GM21619 (cell line): ENCODE results near the gene ABL1.
A peak's percentile ranks its signal among the peaks of the same experiment; 100 is the strongest.

Source experiments
- ATAC-seq: cut with Tn5 transposase; IDR thresholded peaks from one replicate; pipeline ENCODE4 v1.9.1; 2021; ENCODE audit not compliant: unreplicated experiment

The ABL1 gene

DNA sequence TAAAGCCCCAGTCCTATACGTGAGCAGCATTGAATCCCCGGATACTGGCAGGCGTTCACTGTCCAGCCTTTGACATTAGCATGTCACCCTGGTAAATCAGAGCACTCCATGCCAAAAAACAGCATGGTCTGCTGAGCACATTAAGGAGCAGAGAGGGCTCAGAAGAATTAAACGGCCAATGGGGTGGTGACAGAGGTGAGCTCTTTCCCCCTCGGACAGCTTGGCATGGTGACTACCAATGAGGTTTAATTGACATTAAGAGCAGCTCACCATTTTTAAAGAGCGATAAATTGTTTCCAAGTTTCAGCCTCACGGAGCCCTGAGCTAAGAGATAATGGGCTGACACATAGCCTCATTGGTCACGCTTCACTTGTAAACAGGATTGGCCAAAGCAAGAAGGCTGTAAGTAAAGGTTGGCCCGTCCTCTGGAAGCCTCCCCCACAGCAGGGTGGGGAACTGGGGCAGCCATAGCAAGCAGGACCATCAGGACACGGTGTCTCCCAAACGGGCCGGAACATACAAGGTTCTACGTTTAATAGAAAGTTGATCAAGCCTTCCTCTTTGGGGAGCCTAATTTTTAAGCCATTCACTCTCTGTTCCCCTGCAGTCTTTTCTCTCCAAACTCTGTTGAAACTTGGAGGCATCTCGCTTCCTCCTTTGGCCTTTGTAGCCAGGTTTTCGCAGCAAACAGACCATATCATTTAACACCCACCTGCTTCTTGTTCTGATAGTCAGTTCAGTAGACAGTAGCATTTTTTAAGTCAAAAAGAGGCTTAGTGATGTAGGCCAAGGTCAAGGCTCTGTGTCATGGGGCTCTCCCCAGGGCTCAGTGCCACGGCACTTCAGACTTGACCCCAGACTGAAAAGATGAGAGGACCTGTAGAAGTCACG is 35.7 kb downstream of the ABL1 start:
- peak; percentile 70 for ATAC-seq

DNA sequence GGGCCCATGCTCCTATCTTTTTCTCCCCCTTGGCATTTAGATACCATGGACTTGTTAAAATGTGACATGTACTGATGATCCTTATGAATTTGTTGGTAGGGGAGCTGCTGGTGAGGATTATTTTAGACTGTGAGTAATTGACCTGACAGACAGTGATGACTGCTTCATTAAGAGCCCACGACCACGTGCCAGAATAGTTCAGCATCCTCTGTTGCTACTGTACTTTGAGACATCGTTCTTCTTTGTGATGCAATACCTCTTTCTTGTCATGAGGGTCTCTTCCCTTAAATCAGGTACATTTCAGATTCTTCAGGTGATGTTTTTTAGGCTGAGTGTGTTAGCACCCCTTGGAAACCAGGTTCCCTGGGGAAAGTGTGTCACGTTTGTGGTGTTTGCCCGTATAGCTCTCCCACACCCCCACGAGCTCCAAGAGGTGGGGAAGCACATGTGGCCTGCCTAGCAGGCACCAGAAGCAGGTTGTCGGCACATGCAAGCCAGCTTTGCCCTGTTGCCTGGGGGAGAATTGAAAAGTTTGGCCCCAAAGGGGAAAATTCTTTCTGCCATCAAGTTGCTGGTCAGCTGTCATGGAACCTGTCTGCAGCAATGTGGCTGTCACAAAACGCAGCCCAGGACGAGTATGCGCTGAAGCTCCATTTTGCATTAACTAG is 36.5 kb downstream of the ABL1 start:
- no peak for ATAC-seq

DNA sequence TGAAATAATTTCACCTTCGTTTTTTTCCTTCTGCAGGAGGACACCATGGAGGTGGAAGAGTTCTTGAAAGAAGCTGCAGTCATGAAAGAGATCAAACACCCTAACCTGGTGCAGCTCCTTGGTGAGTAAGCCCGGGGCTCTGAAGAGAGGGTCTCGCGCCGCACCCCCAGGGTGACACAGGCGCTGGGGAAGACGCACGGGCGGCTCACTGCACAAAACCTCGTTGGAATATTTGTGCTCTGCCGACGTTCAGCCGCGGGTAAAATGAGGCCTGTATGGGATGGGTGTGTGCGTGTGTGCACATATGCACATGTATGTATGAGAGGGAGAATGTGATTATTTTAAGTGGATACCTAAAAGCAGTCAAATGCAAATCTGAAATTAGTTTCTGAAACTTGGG is 37.0 kb downstream of the ABL1 start:
- no peak for ATAC-seq

DNA sequence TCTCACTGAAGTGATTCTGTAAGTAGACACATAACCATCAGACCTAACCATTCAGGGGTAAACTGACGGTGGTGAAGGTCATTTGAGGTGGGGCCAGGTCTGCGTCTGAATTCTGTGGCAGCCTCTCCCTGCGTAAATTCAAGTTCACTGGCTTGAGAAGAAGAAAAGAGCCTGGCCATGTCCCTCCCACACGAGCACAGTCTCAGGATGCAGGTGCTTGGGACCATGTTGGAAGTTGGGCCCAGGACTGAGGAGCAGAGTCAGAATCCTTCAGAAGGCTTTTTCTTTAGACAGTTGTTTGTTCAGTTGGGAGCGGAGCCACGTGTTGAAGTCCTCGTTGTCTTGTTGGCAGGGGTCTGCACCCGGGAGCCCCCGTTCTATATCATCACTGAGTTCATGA is 37.5 kb downstream of the ABL1 start:
- ATAC-seq = no peak

DNA sequence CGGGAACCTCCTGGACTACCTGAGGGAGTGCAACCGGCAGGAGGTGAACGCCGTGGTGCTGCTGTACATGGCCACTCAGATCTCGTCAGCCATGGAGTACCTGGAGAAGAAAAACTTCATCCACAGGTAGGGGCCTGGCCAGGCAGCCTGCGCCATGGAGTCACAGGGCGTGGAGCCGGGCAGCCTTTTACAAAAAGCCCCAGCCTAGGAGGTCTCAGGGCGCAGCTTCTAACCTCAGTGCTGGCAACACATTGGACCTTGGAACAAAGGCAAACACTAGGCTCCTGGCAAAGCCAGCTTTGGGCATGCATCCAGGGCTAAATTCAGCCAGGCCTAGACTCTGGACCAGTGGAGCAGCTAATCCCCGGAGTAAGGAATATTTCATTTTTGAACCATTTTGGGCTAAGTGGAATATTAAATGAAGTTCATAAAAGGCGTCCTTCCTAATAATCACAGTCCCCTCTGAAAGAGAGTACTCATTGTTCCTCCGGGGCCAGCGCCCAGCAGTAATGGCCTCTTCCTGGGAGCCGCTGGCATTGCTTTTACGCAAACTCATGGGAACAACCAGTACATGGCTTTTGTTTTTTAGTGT is 38.0 kb downstream of the ABL1 start:
- no peak for ATAC-seq

DNA sequence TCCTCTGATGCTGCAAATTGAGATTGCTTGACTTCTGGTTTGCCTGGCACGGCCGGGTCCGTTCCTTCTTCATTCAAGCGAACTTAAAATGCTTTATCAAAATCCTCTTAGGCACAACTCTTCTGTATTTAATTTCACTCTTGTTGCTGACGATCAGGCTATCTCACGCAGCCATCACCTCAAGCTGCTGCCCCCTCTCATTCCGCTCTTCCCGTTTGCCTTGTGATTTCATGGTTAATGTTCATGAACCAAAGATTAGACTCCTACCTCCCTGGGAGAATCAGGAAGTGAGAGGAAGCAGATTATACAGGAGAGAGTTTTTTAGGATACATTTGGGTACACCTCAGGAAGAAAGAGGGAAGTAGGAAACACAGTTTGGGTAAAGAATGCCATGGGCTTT is 38.9 kb downstream of the ABL1 start:
- ATAC-seq = no peak

DNA sequence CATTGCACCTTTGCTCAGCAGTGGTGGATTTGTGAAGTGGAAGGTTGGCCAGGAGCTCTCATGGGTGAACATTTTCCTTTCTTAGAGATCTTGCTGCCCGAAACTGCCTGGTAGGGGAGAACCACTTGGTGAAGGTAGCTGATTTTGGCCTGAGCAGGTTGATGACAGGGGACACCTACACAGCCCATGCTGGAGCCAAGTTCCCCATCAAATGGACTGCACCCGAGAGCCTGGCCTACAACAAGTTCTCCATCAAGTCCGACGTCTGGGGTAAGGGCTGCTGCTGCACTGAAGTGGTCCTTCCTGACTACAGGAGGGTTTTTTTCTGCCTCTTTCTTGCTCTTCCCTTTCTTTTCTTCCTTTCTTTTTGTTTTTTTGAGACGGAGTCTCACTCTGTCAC is 39.7 kb downstream of the ABL1 start:
- ATAC-seq = no peak

DNA sequence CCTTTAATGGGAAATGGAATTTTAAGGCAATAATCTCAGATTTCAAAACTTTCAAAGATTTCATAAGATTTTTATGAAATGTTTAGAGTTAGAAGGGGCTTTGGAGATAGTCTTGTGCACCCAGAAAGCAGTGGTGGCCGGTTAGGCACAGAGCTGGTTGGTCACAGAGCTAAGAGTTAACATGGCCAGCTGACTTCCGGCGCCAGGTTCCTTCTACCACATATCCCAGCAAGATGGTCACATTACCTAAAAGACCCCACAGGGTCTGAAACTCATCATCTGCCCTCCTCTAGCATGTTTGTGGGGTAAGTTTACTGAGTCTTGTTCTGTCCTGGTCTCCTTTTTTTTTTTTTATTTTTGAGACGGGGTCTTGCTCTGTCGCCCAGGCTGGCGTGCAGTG is 42.2 kb downstream of the ABL1 start:
- no peak for ATAC-seq

DNA sequence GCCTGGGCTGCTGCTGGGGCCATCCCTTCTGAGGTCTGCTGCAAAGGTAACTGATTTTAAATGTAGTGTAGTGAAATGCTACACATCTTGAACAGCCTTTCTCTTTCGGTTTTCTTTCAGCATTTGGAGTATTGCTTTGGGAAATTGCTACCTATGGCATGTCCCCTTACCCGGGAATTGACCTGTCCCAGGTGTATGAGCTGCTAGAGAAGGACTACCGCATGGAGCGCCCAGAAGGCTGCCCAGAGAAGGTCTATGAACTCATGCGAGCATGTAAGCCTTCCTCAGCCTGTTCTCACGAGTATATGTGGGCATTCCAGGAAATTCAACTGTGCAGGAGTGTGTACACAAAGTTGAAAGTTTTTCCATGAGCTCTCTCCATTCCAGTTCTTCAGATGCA is 43.2 kb downstream of the ABL1 start:
- no peak for ATAC-seq

DNA sequence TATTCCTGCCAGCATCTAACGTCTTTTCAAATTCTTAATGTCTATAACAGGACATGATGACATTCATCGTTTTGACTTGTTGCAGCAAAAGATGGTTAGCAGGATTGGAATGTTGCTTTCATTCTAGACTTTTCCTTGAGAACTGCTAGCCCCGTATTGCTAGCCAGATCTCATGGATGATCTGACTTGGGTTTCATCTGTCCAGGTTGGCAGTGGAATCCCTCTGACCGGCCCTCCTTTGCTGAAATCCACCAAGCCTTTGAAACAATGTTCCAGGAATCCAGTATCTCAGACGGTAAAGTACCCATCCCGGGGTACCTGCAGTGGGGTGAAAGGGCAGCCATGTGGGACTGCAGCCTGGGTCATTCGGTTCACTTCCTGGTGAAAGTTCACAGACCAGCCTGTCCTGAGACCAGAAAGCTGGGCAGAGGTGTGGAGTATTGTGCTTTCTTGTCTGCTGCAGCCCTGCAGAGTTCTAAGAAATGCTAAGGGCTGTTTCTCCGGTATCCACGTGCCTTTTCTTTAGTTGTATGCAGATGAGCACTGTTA is 44.9 kb downstream of the ABL1 start:
- no peak for ATAC-seq

DNA sequence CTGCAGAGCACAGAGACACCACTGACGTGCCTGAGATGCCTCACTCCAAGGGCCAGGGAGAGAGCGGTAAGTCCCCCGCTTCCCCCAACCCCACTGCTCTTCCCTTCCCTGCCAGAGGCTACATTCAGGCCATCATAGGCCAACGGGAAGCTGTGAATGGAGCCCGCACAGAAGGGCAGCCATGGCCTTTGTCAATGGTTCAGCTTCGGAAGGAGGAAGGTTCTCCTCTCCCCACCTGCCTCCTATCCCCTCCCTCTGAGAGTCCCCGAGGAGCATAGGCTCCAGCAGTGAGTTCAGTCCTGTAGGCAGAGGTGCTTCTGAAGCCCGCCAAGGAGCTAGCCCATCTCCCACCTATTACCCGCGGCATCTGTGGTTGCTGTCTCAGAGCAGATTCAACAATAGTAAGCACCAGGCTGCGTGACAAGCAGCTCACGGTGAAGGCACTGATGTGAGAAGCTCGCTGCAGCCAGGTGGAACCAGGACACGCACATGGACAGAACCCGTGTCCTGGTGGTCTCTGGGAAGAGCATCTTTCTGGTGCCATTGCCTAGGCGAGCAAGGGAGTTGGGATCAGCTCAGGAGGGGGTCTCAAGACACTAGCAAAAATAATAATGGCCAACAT is 45.7 kb downstream of the ABL1 start:
- ATAC-seq = no peak

DNA sequence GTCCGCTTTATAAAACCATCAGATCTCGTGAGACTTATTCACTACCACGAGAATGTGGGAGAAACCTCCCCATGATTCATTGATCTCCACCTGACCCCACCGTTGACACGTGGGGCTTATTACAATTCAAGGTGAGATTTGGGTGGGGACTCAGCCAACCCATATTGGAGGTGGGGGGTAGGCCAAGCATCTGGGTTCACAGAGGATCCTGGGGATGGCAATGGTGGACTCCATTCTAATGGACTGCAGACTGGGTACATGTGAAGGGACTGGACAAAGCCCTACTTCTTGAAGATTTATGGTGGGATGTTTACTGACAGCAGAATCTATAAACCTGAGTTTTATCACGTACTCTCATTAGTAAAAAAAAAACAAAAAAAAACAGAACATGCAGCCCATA is 46.5 kb downstream of the ABL1 start:
- ATAC-seq = no peak

DNA sequence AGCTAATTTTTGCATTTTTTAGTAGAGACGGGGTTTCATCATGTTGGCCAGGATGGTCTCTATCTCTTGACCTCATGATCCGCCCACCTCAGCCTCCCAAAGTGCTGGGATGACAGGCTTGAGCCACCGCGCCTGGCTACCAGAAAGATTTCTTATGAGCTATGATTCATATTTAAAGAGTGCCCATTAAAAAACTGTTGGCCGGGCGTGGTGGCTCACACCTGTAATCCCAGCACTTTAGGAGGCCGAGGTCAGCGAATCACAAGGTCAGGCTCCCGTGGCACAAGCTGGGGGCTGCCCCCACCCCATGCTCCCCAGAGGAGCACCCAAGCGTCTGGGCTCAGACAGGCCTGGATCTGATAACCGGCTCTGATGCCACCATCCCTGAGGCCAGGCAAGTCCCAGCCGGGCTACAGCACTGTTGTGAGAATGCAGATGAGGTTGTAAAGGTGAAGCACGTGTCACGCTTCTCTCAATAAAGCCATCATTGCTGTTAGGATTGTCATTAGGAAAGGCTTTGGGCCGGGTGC is 47.7 kb downstream of the ABL1 start:
- ATAC-seq = no peak

DNA sequence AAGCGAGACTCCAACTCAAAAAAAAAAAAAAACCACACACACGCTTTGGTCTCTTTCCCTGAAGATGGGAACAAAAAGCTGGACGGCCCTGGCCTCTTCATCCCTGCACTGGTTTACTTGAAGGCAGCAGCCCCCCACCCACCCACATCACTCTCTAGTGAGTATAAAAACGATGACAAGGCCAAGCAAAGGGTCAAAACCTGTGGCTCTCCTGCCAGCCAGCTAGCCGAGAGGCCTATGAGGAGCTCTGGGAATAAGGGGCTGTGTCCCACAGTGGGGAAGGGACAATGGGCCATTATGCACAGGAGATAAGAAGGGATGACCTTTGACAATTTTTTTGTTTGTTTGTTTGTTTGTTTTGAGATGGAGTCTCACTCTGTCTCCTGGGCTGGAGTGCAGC is 48.4 kb downstream of the ABL1 start:
- ATAC-seq = no peak

DNA sequence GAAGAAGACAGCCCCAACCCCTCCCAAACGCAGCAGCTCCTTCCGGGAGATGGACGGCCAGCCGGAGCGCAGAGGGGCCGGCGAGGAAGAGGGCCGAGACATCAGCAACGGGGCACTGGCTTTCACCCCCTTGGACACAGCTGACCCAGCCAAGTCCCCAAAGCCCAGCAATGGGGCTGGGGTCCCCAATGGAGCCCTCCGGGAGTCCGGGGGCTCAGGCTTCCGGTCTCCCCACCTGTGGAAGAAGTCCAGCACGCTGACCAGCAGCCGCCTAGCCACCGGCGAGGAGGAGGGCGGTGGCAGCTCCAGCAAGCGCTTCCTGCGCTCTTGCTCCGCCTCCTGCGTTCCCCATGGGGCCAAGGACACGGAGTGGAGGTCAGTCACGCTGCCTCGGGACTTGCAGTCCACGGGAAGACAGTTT is 49.1 kb downstream of the ABL1 start:
- ATAC-seq = no peak

DNA sequence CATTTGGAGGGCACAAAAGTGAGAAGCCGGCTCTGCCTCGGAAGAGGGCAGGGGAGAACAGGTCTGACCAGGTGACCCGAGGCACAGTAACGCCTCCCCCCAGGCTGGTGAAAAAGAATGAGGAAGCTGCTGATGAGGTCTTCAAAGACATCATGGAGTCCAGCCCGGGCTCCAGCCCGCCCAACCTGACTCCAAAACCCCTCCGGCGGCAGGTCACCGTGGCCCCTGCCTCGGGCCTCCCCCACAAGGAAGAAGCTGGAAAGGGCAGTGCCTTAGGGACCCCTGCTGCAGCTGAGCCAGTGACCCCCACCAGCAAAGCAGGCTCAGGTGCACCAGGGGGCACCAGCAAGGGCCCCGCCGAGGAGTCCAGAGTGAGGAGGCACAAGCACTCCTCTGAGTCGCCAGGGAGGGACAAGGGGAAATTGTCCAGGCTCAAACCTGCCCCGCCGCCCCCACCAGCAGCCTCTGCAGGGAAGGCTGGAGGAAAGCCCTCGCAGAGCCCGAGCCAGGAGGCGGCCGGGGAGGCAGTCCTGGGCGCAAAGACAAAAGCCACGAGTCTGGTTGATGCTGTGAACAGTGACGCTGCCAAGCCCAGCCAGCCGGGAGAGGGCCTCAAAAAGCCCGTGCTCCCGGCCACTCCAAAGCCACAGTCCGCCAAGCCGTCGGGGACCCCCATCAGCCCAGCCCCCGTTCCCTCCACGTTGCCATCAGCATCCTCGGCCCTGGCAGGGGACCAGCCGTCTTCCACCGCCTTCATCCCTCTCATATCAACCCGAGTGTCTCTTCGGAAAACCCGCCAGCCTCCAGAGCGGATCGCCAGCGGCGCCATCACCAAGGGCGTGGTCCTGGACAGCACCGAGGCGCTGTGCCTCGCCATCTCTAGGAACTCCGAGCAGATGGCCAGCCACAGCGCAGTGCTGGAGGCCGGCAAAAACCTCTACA is 49.8 kb downstream of the ABL1 start:
- ATAC-seq = no peak

DNA sequence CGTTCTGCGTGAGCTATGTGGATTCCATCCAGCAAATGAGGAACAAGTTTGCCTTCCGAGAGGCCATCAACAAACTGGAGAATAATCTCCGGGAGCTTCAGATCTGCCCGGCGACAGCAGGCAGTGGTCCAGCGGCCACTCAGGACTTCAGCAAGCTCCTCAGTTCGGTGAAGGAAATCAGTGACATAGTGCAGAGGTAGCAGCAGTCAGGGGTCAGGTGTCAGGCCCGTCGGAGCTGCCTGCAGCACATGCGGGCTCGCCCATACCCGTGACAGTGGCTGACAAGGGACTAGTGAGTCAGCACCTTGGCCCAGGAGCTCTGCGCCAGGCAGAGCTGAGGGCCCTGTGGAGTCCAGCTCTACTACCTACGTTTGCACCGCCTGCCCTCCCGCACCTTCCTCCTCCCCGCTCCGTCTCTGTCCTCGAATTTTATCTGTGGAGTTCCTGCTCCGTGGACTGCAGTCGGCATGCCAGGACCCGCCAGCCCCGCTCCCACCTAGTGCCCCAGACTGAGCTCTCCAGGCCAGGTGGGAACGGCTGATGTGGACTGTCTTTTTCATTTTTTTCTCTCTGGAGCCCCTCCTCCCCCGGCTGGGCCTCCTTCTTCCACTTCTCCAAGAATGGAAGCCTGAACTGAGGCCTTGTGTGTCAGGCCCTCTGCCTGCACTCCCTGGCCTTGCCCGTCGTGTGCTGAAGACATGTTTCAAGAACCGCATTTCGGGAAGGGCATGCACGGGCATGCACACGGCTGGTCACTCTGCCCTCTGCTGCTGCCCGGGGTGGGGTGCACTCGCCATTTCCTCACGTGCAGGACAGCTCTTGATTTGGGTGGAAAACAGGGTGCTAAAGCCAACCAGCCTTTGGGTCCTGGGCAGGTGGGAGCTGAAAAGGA is 50.7 kb downstream of the ABL1 start:
- no peak for ATAC-seq

DNA sequence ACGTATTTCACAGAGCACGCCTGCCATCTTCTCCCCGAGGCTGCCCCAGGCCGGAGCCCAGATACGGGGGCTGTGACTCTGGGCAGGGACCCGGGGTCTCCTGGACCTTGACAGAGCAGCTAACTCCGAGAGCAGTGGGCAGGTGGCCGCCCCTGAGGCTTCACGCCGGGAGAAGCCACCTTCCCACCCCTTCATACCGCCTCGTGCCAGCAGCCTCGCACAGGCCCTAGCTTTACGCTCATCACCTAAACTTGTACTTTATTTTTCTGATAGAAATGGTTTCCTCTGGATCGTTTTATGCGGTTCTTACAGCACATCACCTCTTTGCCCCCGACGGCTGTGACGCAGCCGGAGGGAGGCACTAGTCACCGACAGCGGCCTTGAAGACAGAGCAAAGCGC is 51.9 kb downstream of the ABL1 start:
- ATAC-seq = no peak

DNA sequence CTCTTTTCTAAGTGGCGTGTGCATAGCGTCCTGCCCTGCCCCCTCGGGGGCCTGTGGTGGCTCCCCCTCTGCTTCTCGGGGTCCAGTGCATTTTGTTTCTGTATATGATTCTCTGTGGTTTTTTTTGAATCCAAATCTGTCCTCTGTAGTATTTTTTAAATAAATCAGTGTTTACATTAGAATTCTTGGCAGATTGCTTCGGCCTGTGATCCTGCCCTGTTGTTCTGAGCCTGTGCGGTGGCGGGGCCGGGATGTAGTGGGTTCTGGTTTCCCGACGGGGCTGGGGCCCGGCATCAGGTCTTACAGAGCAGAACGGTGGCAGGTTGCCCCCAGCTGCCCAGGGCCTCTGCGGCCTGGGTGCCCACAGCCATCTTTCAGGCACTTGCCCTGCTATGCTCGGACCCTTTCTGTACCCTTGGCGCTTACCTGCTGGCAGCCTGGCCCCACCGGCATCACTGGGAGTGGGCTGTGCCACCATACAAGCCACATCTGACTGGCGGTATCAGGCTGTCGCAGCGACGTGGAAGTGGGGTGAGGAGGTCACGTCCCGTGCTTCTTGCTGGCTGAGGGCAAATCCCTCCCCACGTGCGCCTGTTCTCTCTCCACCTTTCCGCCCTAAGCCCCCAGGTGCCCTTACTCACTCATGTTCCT is 52.6 kb downstream of the ABL1 start:
- no peak for ATAC-seq
